Fibroblast of skin of left quadriceps (primary cell): ENCODE measurements around the gene SMAD7.

Source experiments
- DNase-seq, 2 experiments: peaks; one replicate each; pipeline ENCODE4 v3.0.0-alpha.2; 2013; ENCODE audit warnings: low read depth in 2 of 2

Gene SMAD7

DNA sequence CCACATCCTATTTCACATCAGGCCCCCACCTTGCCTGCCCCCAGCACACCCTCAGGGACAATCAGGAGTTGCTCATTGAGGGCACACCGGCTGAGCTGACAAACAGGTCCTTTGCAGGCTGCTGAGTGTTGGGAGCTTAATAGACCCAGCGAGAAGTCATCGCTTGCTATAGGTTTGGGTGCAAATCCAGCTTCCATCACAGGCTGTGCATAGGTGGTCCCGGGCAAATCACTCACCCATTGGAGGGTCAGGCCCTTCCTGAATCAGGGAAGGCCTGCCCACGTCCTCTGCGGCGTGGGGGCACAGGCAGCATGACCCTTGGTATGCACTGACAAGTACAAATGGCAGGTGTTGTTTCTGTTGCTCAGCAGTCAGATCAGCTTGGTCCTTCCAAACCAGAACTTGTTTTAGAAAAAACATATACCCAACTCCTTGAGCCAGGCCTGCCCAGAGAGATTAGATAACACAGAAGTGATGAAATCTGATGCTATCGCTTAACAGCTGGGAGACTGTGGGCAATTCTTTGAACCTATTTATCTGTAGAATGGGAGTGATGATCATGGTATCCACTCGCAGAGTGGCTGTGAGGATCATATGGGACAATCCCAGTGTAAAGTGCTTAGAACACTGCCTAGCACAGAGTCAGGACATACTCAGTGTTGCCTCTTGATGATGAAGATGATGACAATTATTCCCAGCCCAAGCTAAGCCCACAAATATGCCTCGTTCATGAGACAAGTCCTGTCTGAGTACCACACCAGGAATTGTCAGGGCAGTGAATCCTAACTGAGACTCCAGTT is 34.9 kb downstream of the SMAD7 start:
- no peak for DNase-seq

DNA sequence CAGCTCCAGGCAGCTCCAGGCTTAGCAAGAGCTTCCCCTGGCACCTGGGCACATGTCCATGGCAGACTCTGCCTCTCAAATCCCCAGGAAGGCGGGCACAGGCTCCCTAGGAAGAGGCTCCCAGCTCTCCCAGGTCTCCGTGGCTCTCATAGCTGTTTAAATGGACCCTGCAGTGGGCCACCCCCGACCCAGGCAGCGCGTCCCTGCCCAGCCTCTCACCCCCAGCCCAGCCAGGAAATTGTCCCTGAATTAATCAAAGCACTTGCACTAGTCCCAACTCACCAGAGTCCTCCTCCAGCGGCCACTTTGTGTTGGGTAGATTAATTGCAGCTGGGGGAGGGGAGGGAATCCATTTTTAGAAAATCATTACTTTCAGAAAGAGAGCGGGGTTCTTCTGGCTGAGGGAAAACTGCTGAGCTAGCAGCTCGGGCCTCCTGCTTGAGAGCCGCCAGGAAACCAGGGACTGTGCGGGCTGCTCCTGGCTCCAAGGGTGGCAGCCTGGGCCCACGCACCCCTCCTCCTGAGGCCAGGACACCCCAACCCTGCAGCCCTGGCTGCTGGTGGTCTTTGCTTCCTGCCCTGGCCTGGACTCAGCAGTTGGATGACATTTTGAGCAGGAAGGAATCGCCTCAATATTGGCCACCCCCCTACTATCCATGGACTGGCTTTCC is 36.0 kb downstream of the SMAD7 start:
- no peak for DNase-seq

DNA sequence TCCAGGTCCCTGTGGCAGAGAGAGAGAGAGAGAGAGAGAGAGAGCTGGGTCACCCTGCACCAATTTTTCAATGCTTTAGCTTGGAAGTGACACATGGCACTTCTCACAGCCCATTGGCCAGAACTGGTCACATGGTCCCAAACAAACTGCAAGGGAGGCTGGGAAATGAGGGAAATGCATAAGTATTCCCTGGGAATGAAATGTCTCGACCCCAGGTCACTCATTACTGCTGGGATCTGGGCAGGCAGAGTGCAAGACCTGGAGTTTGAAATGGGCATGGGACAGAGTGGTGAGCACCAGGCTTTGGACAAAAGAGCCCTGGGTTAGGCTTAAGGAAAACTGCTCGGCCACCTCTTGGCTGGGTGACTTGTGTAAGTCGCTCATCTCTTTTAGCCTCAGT is 37.0 kb downstream of the SMAD7 start:
- DNase-seq = no peak

DNA sequence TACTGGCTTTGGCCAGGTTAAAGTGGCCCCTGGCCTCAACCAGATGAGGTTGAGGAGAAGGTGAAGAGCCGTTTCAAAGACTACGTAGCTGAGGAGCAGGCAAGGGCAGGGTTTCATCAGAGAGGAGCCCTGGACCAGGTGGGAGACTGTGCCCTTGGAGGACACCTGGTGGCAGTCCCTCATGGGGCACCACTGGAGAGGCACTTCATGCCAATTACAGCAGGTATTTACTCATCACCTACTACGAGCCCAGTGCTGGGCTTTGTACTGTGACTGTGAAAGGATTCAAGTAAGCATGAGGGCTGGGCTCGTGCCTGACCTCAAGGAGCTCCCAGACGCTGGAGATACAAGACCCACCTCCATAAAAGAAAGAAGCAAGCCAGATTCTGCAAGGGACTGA is 37.6 kb downstream of the SMAD7 start:
- no peak for DNase-seq

DNA sequence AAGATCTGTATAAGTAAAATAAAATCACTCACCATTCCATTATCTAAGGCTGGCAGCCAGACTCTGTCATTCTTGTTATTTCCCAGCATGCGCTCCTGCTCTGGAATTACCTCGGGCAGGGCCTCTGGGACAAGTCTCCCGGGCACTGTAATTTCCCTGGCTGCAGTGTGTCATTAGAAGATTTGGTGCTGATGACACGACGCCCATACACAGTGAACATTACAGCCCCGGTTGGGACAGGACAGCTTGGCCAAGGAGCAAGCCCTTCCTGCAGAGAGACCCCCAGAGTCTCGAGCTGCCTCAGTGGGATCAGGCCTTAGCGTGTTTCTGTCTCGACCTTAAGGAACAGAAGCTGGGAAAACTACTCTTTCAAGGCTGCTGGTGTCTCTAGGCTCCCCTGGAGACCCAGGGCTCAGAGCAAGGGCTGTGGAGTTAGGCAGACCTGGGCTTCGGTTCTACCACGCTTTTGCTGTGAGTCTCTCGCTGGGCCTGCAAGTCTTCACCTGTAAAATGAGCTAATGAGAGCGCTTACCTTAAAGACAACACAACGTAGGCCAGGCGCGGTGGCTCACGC is 39.7 kb downstream of the SMAD7 start:
- no peak for DNase-seq

DNA sequence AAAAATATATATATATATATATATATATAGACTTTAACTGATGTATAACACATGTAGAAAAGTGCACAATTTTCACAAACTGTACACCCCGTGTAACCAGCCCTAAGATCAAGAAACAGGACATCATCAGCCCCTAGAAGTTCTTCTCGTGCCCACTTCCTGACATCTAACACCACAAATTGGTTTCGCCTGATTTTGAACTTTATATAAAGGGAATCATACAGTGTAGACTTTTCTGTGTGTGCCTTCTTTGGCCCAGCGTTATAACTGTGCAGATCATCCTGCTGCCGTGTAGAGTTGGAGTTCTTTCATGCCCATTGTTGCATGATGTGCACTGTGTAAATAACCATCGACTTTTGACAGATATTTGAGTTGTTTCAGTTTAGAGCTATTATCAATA is 41.0 kb downstream of the SMAD7 start:
- no peak for DNase-seq

DNA sequence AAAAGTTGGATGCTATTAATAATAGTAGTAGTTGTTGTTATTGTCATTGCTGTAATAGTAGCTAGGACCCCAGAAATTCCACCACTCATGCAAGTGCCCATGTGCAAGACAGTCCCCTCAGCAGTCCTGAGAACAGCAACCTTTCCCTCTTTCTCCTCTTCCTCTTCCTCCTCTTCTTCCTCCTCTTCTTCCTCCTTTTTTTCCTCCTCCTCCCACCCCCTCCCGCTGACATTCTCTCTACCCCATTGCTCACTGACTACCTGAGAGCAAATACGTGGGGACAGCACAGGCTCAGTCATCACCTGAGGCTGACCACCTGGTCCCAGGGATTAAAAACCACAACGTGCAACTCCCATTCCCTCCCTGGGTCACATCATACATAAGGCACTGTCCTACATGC is 41.8 kb downstream of the SMAD7 start:
- DNase-seq = no peak

DNA sequence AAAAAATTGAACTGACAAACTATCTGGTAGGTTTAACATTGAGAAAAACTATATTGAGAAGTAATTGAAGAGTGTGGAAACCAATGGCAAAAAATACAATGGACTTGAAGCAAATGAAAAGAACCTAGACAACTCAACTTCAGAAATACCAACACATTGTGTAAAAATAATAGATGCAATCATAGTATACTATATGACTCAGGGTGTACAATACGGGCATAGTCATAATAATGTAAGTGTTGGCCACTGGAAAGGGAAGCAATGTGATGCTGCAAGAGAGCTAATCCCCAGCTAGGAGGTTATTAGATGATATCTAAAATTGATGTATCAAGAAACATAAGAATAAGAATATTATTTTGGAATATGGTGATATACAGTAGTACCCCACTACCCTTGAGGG is 45.3 kb downstream of the SMAD7 start:
- DNase-seq = no peak

DNA sequence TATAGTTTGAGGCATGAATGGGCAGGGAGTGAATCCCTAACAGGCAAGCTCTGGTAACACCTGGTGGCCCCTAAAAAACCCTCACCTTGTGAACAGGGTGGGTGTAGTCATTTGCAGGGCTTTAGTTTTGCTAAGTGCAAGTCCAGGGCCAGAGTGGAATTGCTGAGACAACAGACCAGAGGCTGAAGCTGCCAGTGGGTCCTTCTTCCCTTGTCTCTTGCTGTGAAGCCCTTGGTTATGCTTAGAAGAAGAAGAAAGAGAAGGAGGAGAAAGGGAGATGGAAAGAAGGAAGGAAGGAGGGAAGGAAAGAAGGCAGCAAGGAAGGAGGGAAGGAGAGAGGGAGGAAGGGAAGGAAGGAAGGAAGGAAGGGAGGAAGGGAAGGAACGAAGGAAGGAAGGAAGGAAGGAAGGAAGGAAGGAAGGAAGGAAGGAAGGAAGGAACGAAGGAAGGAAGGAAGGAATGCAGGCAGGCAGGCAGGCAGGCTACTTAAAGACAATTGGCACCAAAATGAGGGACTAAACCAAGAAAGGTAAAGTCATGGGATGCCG is 45.8 kb downstream of the SMAD7 start:
- no peak for DNase-seq

DNA sequence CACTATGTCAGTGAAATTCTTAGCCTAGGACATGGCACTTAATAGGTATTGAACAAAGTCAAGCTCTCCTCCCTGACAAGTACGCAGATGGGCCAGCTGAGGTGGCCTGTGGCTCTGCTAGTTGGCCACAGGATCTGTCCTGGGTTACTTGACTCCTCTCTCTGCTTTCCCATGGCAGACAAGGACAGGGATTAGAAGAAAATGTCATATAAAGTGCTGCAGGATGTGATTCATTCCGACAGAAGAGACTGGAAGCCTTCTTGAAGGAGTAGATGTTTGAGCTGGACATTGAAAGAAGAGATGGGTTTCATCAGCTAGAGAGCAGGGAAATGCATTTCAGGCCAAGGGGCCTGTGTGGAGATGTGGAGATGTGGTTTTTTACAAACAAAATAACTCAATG is 46.7 kb downstream of the SMAD7 start:
- no peak for DNase-seq

DNA sequence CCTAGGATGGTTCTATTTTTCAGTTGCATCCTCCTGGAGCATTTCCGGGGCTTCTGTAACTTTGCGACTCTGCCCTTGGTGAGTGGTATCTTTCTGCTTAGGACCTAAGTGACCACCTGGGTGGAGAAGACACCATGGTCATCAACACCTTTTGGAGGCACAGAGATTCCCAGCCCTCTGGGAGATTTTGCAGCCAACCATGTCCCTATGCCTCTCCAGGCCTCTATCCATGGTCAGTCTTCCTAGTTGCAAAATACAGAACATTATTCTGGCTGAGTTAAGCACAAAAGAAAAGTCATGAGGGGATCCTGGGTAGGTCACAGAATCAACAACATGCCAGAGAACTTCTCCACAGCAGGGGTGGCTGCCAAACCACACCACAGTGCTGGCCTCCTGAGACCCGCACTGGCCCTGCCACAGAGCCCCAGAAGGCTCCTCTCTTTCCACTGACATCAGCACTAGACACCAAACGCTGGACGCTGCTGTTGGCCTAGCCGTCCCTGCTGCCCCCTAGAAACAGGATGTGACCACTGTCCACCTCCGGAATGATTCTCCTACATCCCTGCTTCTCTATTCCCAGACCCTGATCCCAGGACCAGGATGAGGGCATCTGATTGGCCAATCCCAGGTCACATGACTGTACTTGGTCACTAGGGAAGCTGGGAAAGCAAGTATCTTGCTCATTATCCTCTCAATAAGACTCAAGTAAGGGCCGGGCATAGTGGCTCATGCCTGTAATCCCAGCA is 47.7 kb downstream of the SMAD7 start:
- no peak for DNase-seq

DNA sequence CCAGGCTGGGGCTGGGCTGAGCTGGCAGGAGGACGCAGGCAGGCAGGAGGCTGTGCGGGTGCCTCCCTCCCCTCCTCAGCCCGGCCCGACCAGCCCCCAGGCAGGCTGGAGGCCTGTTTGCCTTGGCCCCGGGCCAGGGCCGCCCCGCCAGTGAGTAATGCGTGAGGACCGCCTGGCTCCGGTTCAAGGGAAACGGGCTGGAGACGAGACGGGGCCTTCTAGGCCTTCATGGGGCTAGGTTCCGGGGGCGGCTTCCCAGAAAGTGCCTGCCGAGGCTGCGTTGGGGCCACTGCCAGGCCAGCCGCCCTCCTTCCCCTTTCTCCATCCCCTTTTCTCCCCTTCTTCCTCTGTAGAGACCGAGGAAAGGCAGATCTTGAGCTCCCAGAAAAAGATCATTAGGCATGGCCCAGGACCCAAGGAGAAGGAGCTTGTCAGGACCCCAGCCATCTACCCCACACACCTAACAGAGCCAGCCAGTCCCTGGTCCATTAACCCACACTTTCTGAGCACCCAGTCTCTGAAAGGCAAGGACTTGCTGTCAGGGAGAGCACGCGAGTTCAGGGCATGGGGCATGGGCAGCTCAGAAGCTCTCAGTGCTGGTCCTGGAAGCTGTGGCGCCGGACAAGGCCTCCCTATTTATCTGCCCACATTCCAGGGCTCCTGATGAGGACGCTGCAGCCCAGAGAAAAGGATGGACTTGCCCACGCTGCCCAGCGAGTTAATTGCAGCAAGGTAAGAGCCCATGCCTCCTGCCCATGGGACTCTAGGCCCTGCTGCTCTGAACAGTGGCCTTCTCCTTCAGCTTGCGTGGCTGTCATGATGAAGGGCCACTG is 48.5 kb downstream of the SMAD7 start:
- DNase-seq = peak; percentile 93

DNA sequence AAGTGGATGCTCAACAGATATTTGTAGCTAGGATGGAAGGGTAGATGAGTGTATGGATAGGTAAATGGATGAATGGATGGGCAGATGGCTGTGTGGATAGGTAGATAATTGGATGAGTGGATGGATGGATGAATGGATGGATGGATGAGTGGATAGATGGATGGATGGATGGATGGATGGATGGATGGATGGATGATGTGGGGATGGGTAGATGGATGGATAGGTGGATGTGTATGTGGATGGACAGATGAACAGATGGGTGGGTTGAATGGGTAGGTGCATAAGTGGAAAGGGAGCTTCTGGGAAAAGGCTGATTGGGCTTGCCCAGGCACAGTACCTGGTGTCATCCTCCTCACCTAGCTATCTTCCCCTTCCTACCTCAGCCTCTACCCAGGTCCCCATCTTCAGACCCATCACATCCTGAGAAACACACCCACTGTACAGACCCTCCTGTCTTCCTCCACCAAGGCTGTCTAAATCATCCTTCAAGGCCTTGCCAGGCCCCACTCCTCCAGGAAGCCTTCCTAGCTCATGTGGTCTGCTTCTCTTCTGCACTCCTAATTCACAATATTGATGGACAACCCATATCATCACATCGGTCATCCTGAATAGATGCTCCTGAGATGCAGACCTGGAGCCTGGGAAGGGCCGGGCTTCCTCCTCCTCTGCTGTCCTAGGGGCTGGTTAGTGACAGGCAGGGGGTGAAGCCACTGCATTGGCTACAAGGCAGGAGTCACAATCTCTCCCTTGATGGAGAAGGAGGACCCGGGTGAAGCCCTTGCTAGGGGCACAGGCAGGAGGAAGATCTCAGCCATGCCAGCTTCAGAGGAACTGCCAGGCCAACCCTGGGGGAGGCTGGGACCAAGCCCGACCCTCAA is 49.4 kb downstream of the SMAD7 start:
- no peak for DNase-seq

DNA sequence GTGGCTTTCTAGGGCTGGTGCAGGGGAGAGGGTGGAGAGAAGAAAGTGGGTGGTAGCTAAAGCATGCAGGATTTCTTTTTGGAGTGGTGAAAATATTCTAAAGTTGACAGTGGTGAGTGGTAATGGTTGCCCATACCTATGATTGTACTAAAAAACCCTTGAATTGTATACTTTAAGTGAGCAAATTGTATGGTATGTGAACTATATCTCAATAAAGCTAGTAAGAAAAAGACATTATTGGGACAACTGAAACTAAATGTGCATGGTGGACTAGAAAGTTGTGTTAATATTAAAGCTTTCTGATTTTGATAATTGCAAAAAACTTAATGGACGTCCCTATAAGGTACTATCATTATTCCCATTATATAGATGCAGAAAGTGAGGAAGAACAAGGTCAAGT is 50.3 kb downstream of the SMAD7 start:
- no peak for DNase-seq

DNA sequence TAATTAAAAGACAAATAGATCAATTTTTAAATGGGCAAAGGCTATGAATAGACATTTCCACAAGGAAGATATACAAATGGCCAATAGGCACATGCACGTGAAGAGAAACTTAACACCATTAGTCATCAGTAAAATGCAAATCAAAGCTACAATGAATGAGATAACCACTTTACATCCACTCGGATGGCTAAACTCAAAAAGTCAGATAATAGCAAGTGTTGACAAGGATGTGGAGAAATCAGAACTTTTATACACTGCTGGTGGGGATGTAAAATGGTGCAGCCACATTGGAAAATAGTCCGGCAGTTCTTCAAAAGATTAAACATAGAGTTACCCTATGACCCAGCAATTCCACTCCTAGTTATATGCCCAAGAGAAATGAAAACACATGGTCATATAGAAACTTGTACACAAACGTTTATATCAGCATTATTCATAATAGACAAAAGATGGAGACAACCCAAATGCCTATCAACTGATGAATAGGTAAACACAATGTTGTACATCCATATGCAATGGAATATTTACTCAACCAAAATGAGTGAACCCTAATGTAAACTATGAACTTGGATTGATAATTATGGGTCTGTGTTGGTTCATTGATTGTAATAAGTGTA is 51.1 kb downstream of the SMAD7 start:
- DNase-seq = no peak

DNA sequence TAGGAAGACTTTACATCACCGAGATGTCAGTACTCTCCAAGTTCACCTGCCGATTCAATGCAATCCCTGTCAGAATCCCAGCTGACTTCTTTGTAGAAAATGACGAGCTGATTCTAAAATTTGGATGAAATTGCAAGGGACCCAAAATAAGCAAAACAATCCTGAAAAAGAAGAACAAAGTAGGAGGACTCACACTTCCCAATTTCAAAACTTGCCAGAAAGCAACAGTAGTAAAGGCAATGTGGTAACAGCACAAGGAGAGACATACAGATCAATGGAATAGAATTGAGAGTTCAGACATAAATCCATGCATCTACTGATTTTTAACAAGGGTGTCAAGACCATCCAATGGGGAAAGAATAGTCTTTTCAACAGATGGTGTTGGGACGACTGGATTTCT is 52.2 kb downstream of the SMAD7 start:
- no peak for DNase-seq

DNA sequence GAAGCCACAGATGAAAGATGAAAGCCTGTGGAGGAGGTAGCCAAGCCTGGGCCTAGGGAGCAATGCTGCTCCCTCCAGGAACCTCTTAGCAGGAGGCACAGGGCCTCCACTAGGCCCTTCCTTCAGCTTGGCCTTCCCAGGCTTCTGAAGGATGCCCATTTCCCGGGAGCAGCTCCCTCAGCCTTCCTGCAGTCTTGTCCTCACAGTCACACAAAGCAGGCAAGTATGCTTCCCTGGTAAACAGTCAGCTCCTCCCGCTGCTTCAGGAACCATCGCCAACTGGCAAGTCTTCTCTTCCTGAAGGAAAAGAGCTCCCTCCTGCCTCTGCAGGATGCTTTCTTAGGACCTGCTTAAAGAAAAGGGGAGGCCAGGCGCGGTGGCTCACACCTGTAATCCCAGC is 53.2 kb downstream of the SMAD7 start:
- DNase-seq = no peak

DNA sequence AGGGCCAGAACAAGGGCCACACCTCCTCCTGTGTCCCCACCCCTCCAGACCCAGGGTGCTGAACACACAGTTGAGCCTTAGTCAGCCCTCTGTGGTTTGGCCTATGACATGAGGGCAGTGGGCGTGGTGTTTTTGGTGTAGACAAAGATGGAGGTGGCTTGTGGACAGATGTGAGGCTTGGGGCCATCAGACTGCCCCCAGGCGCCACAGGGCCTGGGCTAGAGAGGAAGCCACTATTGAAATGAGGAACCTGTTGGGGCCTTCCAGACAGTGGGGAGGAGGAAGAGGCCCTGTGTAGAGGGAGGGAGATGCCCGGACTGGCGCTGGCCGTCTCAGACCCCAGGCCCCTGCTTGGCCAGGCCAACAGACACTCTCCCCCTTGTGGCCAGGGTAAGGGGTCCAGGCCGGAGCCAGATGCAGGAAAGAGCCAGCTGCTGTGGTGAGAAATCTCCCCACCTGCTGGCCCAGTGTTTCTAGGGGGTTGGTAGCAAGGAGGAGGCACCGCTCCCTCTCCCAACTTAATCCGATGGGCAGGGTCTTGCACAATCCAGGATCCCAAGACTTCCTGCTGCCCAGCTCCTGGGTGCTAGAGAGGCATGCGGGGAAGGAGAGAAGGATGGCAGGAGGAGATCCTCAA is 53.8 kb downstream of the SMAD7 start:
- no peak for DNase-seq

DNA sequence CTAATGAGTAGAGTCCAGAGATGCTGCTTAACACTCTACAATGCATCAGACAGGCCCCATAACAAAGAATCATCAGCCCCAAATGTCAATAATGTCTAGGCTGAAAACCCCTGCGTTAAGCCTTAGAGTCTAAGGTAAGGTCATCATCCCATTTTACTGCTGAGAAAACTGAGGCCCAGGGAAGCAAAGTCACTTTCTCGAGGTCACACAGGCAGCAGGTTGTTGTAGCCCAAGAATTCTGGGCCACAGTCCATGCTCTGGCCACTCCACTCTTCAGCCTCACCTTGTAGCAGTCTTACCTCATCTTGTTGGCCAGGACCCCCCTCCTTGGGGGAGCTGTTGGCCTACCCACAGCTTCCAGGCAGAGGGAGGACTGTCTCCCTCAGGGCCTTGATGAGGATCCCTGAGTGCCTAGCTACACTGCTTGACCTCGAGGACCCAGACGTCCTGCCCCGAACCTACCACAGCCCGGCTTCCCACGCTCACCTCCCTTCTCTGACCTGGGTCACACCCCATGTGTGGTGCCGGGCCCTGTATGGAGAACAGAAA is 54.4 kb downstream of the SMAD7 start:
- DNase-seq = no peak
